Neutrophil (primary cell): ENCODE results near the gene ARHGDIA.

Experiments
- H3K27ac ChIP-seq: fragments of 200-600 bp; sonication (generic); 2 replicates; pipeline ENCODE4 v1.5.1; 2016; ENCODE audit warnings: mild to moderate bottlenecking, moderate library complexity
- H3K27me3 ChIP-seq: fragments of 200-600 bp; sonication (generic); 2 replicates; pipeline ENCODE4 v1.6.0; 2016; ENCODE audit warnings: mild to moderate bottlenecking
- H3K36me3 ChIP-seq: fragments of 200-600 bp; sonication (generic); 2 replicates; pipeline ENCODE4 v1.5.1; 2017
- H3K4me1 ChIP-seq, 2 experiments: fragments of 200-600 bp in 1 of 2; sonication (generic) in 1 of 2; 1 replicate in 1 of 2; 2 replicates in 1 of 2; pipeline versions ENCODE4 v1.5.1 to v1.6.1; 2013 to 2016; ENCODE audit warnings: low read depth in 1 of 2, low read length in 1 of 2, mild to moderate bottlenecking in 1 of 2, moderate library complexity in 1 of 2; ENCODE audit not compliant: control insufficient read depth in 1 of 2, insufficient read depth in 1 of 2
- H3K4me3 ChIP-seq, 2 experiments: fragments of 200-600 bp in 1 of 2; sonication (generic) in 1 of 2; 1 replicate in 1 of 2; 2 replicates in 1 of 2; pipeline ENCODE4 v1.5.1; 2013 to 2016; ENCODE audit warnings: low read depth in 1 of 2, low read length in 1 of 2, mild to moderate bottlenecking in 1 of 2, moderate library complexity in 1 of 2
- H3K9me3 ChIP-seq: fragments of 200-600 bp; sonication (generic); 2 replicates; pipeline ENCODE4 v1.5.1; 2016
- CTCF ChIP-seq: fragments of 200-600 bp; sonication (generic); IDR thresholded peaks from 2 replicates; pipeline ENCODE4 v1.5.1; 2016; ENCODE audit warnings: antibody characterized with exemption

The ARHGDIA gene

GRCh38 chr17:81817758-81818147 is 53.4 kb downstream of the ARHGDIA start:
- H3K27ac ChIP-seq: no peak overlapping the region
- no peak for TF ChIP-seq CTCF
- H3K4me1 ChIP-seq: peaks cover 10 to 13% of the 10 kb centered on the region in 2 experiments
- H3K9me3 ChIP-seq: no peaks in the 10 kb centered on the region
- H3K36me3 ChIP-seq: peaks cover 13% of the 10 kb centered on the region
- H3K4me3 ChIP-seq: no peak overlapping the region
- no peaks in the 10 kb centered on the region for H3K27me3 ChIP-seq
